Endothelial cell of umbilical vein (primary cell): ENCODE measurements around the gene C19orf67. TPM values are rescaled to one million over a fixed set of nuclear protein-coding genes. Genes with fewer than 3 reads are reported as not detected.

Experiments
- BruUV-seq: library from RNA; stranded (reverse); fragments of 400-500 nt; replicated peaks from 2 replicates; lab custom pipeline; 2021; lab: Mats Ljungman, UMichigan
- CTCF ChIA-PET: fragments of 300-600, 350-600 bp; sonication (Branson Sonifier 250); formaldehyde crosslinking; loops from one replicate; lab custom pipeline; 2021; ENCODE audit warnings: antibody characterized with exemption, inconsistent platforms; lab: Charles Lee
- POLR2A ChIA-PET: fragments of 300-600, 350-600 bp; sonication (Branson Sonifier 250); formaldehyde crosslinking; loops from one replicate; lab custom pipeline; 2021; ENCODE audit warnings: antibody characterized with exemption, inconsistent platforms; lab: Charles Lee
- DNase-seq: peaks from one replicate; pipeline ENCODE4 v3.0.0-alpha.2; 2011; ENCODE audit warnings: low read depth, low spot score
- FAIRE-seq: peaks from 2 replicates; lab custom pipeline; 2011; peaks lifted over from hg19 to GRCh38; lab: Jason Lieb, UNC
- H2AFZ ChIP-seq: 2 replicates; pipeline ENCODE4 v1.6.0; 2012; ENCODE audit warnings: low read depth, low read length, control low read depth, inconsistent platforms
- H3K27ac ChIP-seq: 2 replicates; pipeline ENCODE4 v1.5.1; 2011; ENCODE audit warnings: low read depth, mild to moderate bottlenecking, control low read depth, low read length, moderate library complexity; ENCODE audit not compliant: insufficient read depth
- H3K27me3 ChIP-seq, 2 experiments: 2 replicates each; pipeline versions ENCODE4 v1.6.0 to v1.6.1; 2011; ENCODE audit warnings: low read length in 2 of 2, mixed read lengths in 1 of 2; ENCODE audit not compliant: control insufficient read depth in 2 of 2, insufficient read depth in 2 of 2
- H3K36me3 ChIP-seq, 2 experiments: 2 replicates in 1 of 2; 3 replicates in 1 of 2; pipeline ENCODE4 v1.5.1; 2011; ENCODE audit warnings: low read length in 2 of 2, mild to moderate bottlenecking in 1 of 2, moderate library complexity in 1 of 2; ENCODE audit not compliant: control insufficient read depth in 2 of 2, insufficient read depth in 2 of 2; ENCODE audit errors: extremely low read depth in 1 of 2
- H3K4me1 ChIP-seq: 3 replicates; pipeline ENCODE4 v1.5.1; 2011; ENCODE audit warnings: mild to moderate bottlenecking, low read length; ENCODE audit not compliant: control insufficient read depth, insufficient read depth; ENCODE audit errors: extremely low read depth
- H3K4me2 ChIP-seq: 2 replicates; pipeline ENCODE4 v1.6.1; 2011; ENCODE audit warnings: low read length, control low read depth, mixed read lengths; ENCODE audit not compliant: insufficient read depth
- H3K4me3 ChIP-seq, 3 experiments: fragments of 200-600 bp in 1 of 3; sonication (generic), shearing (Covaris generic) in 1 of 3; replicated peaks in 1 of 3; 2 replicates each; pipeline ENCODE4 v1.5.1; 2011 to 2016; ENCODE audit warnings: control low read depth in 3 of 3, low read length in 3 of 3, mild to moderate bottlenecking in 2 of 3, inconsistent platforms in 1 of 3, low read depth in 1 of 3, moderate library complexity in 1 of 3; ENCODE audit not compliant: insufficient read depth in 1 of 3
- H3K79me2 ChIP-seq: 2 replicates; pipeline ENCODE4 v1.6.0; 2012; ENCODE audit warnings: low read length, inconsistent platforms; ENCODE audit not compliant: control insufficient read depth, insufficient read depth
- H3K9ac ChIP-seq: replicated peaks from 2 replicates; pipeline ENCODE3; 2011; ENCODE audit warnings: low read length, control low read depth; ENCODE audit not compliant: insufficient read depth; ENCODE audit errors: extremely low read depth
- H3K9me1 ChIP-seq: replicated peaks from 3 replicates; pipeline ENCODE4 v1.6.0; 2011; ENCODE audit warnings: mild to moderate bottlenecking, low read length; ENCODE audit not compliant: control insufficient read depth, insufficient read depth; ENCODE audit errors: extremely low read depth
- H3K9me3 ChIP-seq: replicated peaks from 2 replicates; pipeline ENCODE4 v1.5.1; 2012; ENCODE audit warnings: low read length, inconsistent platforms; ENCODE audit not compliant: control insufficient read depth, insufficient read depth
- H4K20me1 ChIP-seq: replicated peaks from 2 replicates; pipeline ENCODE3; 2011; ENCODE audit warnings: mild to moderate bottlenecking, low read length; ENCODE audit not compliant: control insufficient read depth, insufficient read depth; ENCODE audit errors: extremely low read depth
- CTCF ChIP-seq, 2 donors: IDR thresholded peaks; 1 replicate in 1 of 2; 2 replicates in 1 of 2; pipeline ENCODE4 v1.5.1; 2011; ENCODE audit warnings: low read length in 2 of 2, mild to moderate bottlenecking in 2 of 2, moderate library complexity in 2 of 2, control low read depth in 1 of 2, inconsistent platforms in 1 of 2, low read depth in 1 of 2; ENCODE audit not compliant: insufficient read depth in 1 of 2; ENCODE audit errors: extremely low read depth in 1 of 2
- EZH2 ChIP-seq: IDR thresholded peaks from 2 replicates; pipeline ENCODE4 v1.6.1; 2012; ENCODE audit warnings: borderline replicate concordance, low read depth, mild to moderate bottlenecking, moderate library complexity, low read length, inconsistent platforms; ENCODE audit not compliant: severe bottlenecking
- FOS ChIP-seq: IDR thresholded peaks from 2 replicates; pipeline ENCODE4 v1.6.1; 2011; ENCODE audit warnings: mild to moderate bottlenecking, low read length, moderate library complexity, borderline replicate concordance; ENCODE audit not compliant: insufficient read depth
- GATA2 ChIP-seq: IDR thresholded peaks from 2 replicates; pipeline ENCODE4 v1.7.0; 2011; ENCODE audit warnings: low read depth, mild to moderate bottlenecking, moderate library complexity, mixed read lengths, low read length; ENCODE audit not compliant: insufficient read length, insufficient read depth
- JUN ChIP-seq: IDR thresholded peaks from 2 replicates; pipeline ENCODE4 v1.6.1; 2011; ENCODE audit warnings: borderline replicate concordance, low read depth; ENCODE audit not compliant: insufficient read length, insufficient read depth
- MAX ChIP-seq: IDR thresholded peaks from 2 replicates; pipeline ENCODE4 v1.6.1; 2011; ENCODE audit not compliant: insufficient read depth, insufficient read length
- MYC ChIP-seq: IDR thresholded peaks from one replicate; pipeline ENCODE4 v1.6.1; 2011; ENCODE audit warnings: mild to moderate bottlenecking, low read depth, low read length
- POLR2A ChIP-seq: IDR thresholded peaks from 2 replicates; pipeline ENCODE4 v1.6.1; 2012; ENCODE audit warnings: low read depth, mild to moderate bottlenecking, control low read depth, low read length
- POLR2AphosphoS5 ChIP-seq: IDR thresholded peaks from 2 replicates; pipeline ENCODE4 v1.6.1; 2012; ENCODE audit warnings: low read depth, mild to moderate bottlenecking, control low read depth, low read length, moderate library complexity; ENCODE audit not compliant: insufficient read depth
- dilution Hi-C: fragments of 300-500 bp; cut with MboI; formaldehyde crosslinking; loops from one replicate; pipeline ENCODE4 v1.15.0; 2019; ENCODE audit warnings: low sequenced_read_pairs; ENCODE audit not compliant: extremely low pct_ligation_motif_present
- intact Hi-C: fragments of 100-400 bp; cut with micrococcal nuclease; formaldehyde crosslinking; loops from one replicate; pipeline ENCODE4 v1.10.0; 2022
- polyA plus RNA-seq, 4 experiments: library from polyadenylated mRNA; depleted of rRNA in 3 of 4; stranded (reverse) in 3 of 4; unstranded in 1 of 4; fragments of >200 nt; gene quantifications; 2 replicates each; pipeline versions ENCODE4 v1.2.1 to v1.2.3, GENCODE V29; 2011 to 2012; ENCODE audit warnings: missing spikeins in 1 of 4
- total RNA-seq: library from RNA; stranded (reverse); gene quantifications from 2 replicates; pipeline ENCODE4 v1.2.3, GENCODE V29; 2021

Gene C19orf67
- total and polyA plus RNA-seq, 2 donors (not counting 3 experiments of a cell fraction or from before 2014, with no cell fraction given): 0.55 TPM; not detected in 1

- Histone ChIP-seq H3K27me3 (no peaks in the 10 kb centered on the region), H3K4me2 (no peak overlapping the region), H3K9me3 (peaks cover 3% of the 10 kb centered on the region), H3K4me3 (no peak overlapping the region), H3K79me2 (no peaks in the 10 kb centered on the region), H3K9me1 (no peaks in the 10 kb centered on the region), H3K27ac (no peak overlapping the region), H3K36me3 (peaks cover 0 to 11% of the 10 kb centered on the region in 2 experiments), H4K20me1 (no peaks in the 10 kb centered on the region), H3K4me1 (peaks cover 9% of the 10 kb centered on the region), H2AFZ (no peak overlapping the region), H3K9ac (no peak overlapping the region)
- FAIRE-seq (no peak), DNase-seq (no peak)
- intact Hi-C loops: no loop called here
- TF ChIP-seq POLR2A (no peak), CTCF (IDR thresholded peaks at IDR 0.05; ENCODE audit: extremely low read depth in 1 of 2, insufficient read depth in 1 of 2, low read depth in 1 of 2, low read length in 2 of 2) (no peak), MYC (no peak), EZH2 (no peak), FOS (no peak), JUN (no peak), GATA2 (no peak), MAX (no peak), POLR2AphosphoS5 (no peak)
- dilution Hi-C loops: no loop called here
- BruUV-seq: no TSS peak
- POLR2A ChIA-PET: no interaction called here
- CTCF ChIA-PET: no interaction called here
Measured at GRCh38 chr19:14093117-14093823, 7.7 kb upstream of the C19orf67 start.
